HEK293 (cell line): ENCODE results near the gene PRPF6.
A peak's percentile ranks its signal among the peaks of the same experiment; 100 is the strongest.

Source experiments
- AEBP2 ChIP-seq: fragments of 450-650 bp; formaldehyde crosslinking; IDR thresholded peaks from 2 replicates; pipeline ENCODE4 v1.5.1; 2016; ENCODE audit warnings: missing biosample characterization, missing genetic modification characterization, borderline replicate concordance
- BCL11B ChIP-seq: fragments of 450-650 bp; formaldehyde crosslinking; IDR thresholded peaks from 2 replicates; pipeline ENCODE4 v1.5.1; 2016; ENCODE audit warnings: low read depth, missing biosample characterization, missing genetic modification characterization
- HOXC10 ChIP-seq: sonication (generic); formaldehyde crosslinking; IDR thresholded peaks from 2 replicates; pipeline ENCODE4 v1.8.1; 2023; ENCODE audit warnings: mild to moderate bottlenecking, missing genetic modification reagents
- KLF7 ChIP-seq: fragments of 450-650 bp; formaldehyde crosslinking; IDR thresholded peaks from 2 replicates; pipeline ENCODE4 v1.5.1; 2016; ENCODE audit warnings: missing biosample characterization, missing genetic modification characterization, borderline replicate concordance
- MEIS1 ChIP-seq: sonication (generic); formaldehyde crosslinking; IDR thresholded peaks from 2 replicates; pipeline ENCODE4 v1.8.1; 2022; ENCODE audit warnings: missing genetic modification reagents, mild to moderate bottlenecking, borderline replicate concordance
- OSR2 ChIP-seq: fragments of 450-650 bp; formaldehyde crosslinking; IDR thresholded peaks from 2 replicates; pipeline ENCODE4 v1.5.1; 2016; ENCODE audit warnings: missing biosample characterization, missing genetic modification characterization
- PATZ1 ChIP-seq: fragments of 450-650 bp; formaldehyde crosslinking; IDR thresholded peaks from 2 replicates; pipeline ENCODE4 v1.5.1; 2016; ENCODE audit warnings: missing biosample characterization, missing genetic modification characterization
- RBAK ChIP-seq: fragments of 450-650 bp; formaldehyde crosslinking; IDR thresholded peaks from 2 replicates; pipeline ENCODE4 v1.5.1; 2016; ENCODE audit warnings: missing biosample characterization, missing genetic modification characterization
- SP2 ChIP-seq: fragments of 450-650 bp; formaldehyde crosslinking; IDR thresholded peaks from 2 replicates; pipeline ENCODE4 v1.5.1; 2016; ENCODE audit warnings: missing biosample characterization, missing genetic modification characterization
- ZBTB1 ChIP-seq: fragments of 450-650 bp; formaldehyde crosslinking; IDR thresholded peaks from 2 replicates; pipeline ENCODE4 v1.5.1; 2016; ENCODE audit warnings: missing biosample characterization, missing genetic modification characterization
- ZNF132 ChIP-seq: fragments of 450-650 bp; formaldehyde crosslinking; IDR thresholded peaks from 2 replicates; pipeline ENCODE4 v1.5.1; 2017; ENCODE audit warnings: missing biosample characterization, missing genetic modification characterization, borderline replicate concordance
- ZNF146 ChIP-seq: fragments of 450-650 bp; formaldehyde crosslinking; IDR thresholded peaks from 2 replicates; pipeline ENCODE4 v1.5.1; 2016; ENCODE audit warnings: missing biosample characterization, missing genetic modification characterization
- ZNF248 ChIP-seq: fragments of 450-650 bp; formaldehyde crosslinking; IDR thresholded peaks from 2 replicates; pipeline ENCODE4 v1.5.1; 2017; ENCODE audit warnings: missing biosample characterization, missing genetic modification characterization
- ZNF26 ChIP-seq: fragments of 450-650 bp; formaldehyde crosslinking; IDR thresholded peaks from 2 replicates; pipeline ENCODE4 v1.5.1; 2016; ENCODE audit warnings: missing biosample characterization, missing genetic modification characterization
- ZNF324 ChIP-seq: fragments of 450-650 bp; formaldehyde crosslinking; IDR thresholded peaks from 2 replicates; pipeline ENCODE4 v1.5.1; 2016; ENCODE audit warnings: missing biosample characterization, missing genetic modification characterization
- ZNF341 ChIP-seq: fragments of 450-650 bp; formaldehyde crosslinking; IDR thresholded peaks from 2 replicates; pipeline ENCODE4; 2016; ENCODE audit warnings: low read depth, missing biosample characterization, missing genetic modification characterization
- ZNF350 ChIP-seq: fragments of 450-650 bp; formaldehyde crosslinking; IDR thresholded peaks from 2 replicates; pipeline ENCODE4 v1.5.0; 2017; ENCODE audit warnings: missing biosample characterization, mild to moderate bottlenecking, missing genetic modification characterization
- ZNF362 ChIP-seq: fragments of 450-650 bp; formaldehyde crosslinking; IDR thresholded peaks from 2 replicates; pipeline ENCODE4 v1.5.1; 2016; ENCODE audit warnings: missing biosample characterization, missing genetic modification characterization
- ZNF510 ChIP-seq: fragments of 450-650 bp; formaldehyde crosslinking; IDR thresholded peaks from 2 replicates; pipeline ENCODE4 v1.5.1; 2018; ENCODE audit warnings: mild to moderate bottlenecking, missing genetic modification characterization, missing biosample characterization; ENCODE audit not compliant: insufficient replicate concordance
- ZNF558 ChIP-seq: fragments of 450-650 bp; formaldehyde crosslinking; IDR thresholded peaks from 2 replicates; pipeline ENCODE4 v1.5.1; 2016; ENCODE audit warnings: missing biosample characterization, missing genetic modification characterization
- ZNF654 ChIP-seq: fragments of 450-650 bp; formaldehyde crosslinking; IDR thresholded peaks from 2 replicates; pipeline ENCODE4 v1.5.1; 2016; ENCODE audit warnings: low read depth, missing biosample characterization, missing genetic modification characterization
- ZNF664 ChIP-seq: fragments of 450-650 bp; formaldehyde crosslinking; IDR thresholded peaks from 2 replicates; pipeline ENCODE4 v1.5.1; 2016; ENCODE audit warnings: missing biosample characterization, missing genetic modification characterization
- ZNF670 ChIP-seq: fragments of 450-650 bp; formaldehyde crosslinking; IDR thresholded peaks from 2 replicates; pipeline ENCODE4 v1.5.1; 2016; ENCODE audit warnings: missing biosample characterization, missing genetic modification characterization, low read depth
- ZNF677 ChIP-seq: fragments of 450-650 bp; IDR thresholded peaks from 2 replicates; pipeline ENCODE4 v1.5.0; 2018; ENCODE audit warnings: missing biosample characterization, mild to moderate bottlenecking, missing genetic modification characterization, moderate library complexity
- ZNF768 ChIP-seq: fragments of 450-650 bp; formaldehyde crosslinking; IDR thresholded peaks from 2 replicates; pipeline ENCODE4 v1.5.1; 2018; ENCODE audit warnings: missing biosample characterization, mild to moderate bottlenecking, missing genetic modification characterization
- ZNF791 ChIP-seq: fragments of 450-650 bp; formaldehyde crosslinking; IDR thresholded peaks from 2 replicates; pipeline ENCODE4 v1.5.1; 2016; ENCODE audit warnings: missing biosample characterization, missing genetic modification characterization
- ZNF837 ChIP-seq: fragments of 450-650 bp; formaldehyde crosslinking; IDR thresholded peaks from 2 replicates; pipeline ENCODE4 v1.5.1; 2016; ENCODE audit warnings: missing biosample characterization, missing genetic modification characterization
- ZSCAN16 ChIP-seq: fragments of 450-650 bp; formaldehyde crosslinking; IDR thresholded peaks from 2 replicates; pipeline ENCODE4 v1.5.1; 2016; ENCODE audit warnings: missing biosample characterization, missing genetic modification characterization
- ZSCAN23 ChIP-seq: fragments of 450-650 bp; formaldehyde crosslinking; IDR thresholded peaks from 2 replicates; pipeline ENCODE4 v1.5.1; 2016; ENCODE audit warnings: missing biosample characterization, missing genetic modification characterization
- TF ChIP-seq, protein P1 (sequence below): fragments of 450-650 bp; formaldehyde crosslinking; IDR thresholded peaks from 2 replicates; pipeline ENCODE4 v1.5.1; 2016; ENCODE audit warnings: missing biosample characterization, missing genetic modification characterization
- TF ChIP-seq, protein P2 (sequence below): fragments of 450-650 bp; formaldehyde crosslinking; IDR thresholded peaks from 2 replicates; pipeline ENCODE4 v1.5.1; 2016; ENCODE audit warnings: missing biosample characterization, missing genetic modification characterization

Gene PRPF6

DNA sequence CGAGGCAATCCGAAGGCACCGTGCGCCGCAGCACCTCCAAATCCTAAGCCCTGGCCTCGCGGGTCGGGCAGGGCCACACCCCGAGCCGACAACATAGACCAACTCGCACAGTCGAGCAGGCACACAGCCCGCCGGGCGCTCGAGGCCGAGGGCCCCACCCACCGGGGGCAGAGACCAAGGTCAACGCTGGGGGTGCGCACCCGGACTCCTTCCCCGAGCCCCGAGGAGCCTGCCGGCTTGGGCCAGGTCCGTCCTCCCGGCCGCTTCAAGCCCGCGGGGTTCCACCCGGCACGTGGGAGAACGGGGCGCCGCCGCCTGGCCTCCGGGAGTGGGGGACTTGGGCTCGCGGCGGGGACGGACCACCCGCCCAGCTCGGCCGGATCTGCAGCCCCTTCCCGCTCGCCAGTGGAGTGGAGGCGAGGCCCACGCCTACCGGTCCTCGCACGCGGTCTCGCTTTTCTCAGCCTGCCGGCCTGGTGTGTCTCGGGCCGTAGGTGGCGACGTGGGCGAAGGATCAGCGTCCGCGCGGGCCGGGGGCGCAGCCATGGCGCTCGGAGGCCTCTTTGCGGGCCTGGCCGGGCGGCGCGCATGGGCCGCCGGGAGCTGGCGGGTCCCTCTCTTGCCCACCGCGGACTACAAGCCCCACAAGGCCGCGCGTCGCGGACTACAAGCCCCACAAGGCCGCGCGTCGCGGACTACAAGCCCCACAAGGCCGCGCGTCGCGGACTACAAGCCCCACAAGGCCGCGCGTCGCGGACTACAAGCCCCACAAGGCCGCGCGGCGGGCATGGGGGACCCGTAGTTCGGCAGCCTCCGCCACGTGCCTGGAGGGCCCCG, 24.9 kb upstream of the PRPF6 start, which contains the start of gene UCKL1 (continued):
- no peak for TF ChIP-seq ZSCAN23 (tag by site-specific recombination)
- TF ChIP-seq, protein P1, sequence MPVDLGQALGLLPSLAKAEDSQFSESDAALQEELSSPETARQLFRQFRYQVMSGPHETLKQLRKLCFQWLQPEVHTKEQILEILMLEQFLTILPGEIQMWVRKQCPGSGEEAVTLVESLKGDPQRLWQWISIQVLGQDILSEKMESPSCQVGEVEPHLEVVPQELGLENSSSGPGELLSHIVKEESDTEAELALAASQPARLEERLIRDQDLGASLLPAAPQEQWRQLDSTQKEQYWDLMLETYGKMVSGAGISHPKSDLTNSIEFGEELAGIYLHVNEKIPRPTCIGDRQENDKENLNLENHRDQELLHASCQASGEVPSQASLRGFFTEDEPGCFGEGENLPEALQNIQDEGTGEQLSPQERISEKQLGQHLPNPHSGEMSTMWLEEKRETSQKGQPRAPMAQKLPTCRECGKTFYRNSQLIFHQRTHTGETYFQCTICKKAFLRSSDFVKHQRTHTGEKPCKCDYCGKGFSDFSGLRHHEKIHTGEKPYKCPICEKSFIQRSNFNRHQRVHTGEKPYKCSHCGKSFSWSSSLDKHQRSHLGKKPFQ (tag by site-specific recombination): no peak
- TF ChIP-seq MEIS1 (CRISPR knock-in tag): no peak
- peak; percentile 48; the same call in 1 of the 2 replicates for TF ChIP-seq BCL11B (tag by site-specific recombination)
- TF ChIP-seq, protein P2, sequence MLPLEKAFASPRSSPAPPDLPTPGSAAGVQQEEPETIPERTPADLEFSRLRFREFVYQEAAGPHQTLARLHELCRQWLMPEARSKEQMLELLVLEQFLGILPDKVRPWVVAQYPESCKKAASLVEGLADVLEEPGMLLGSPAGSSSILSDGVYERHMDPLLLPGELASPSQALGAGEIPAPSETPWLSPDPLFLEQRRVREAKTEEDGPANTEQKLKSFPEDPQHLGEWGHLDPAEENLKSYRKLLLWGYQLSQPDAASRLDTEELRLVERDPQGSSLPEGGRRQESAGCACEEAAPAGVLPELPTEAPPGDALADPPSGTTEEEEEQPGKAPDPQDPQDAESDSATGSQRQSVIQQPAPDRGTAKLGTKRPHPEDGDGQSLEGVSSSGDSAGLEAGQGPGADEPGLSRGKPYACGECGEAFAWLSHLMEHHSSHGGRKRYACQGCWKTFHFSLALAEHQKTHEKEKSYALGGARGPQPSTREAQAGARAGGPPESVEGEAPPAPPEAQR (tag by site-specific recombination): peak; percentile 21; the same call in 1 of the 2 replicates
- no peak for TF ChIP-seq ZNF341 (tag by site-specific recombination)
- TF ChIP-seq ZNF510 (tag by site-specific recombination): no peak
- no peak for TF ChIP-seq ZNF362 (tag by site-specific recombination)
- no peak for TF ChIP-seq AEBP2 (tag by site-specific recombination)
- no peak for TF ChIP-seq ZNF324
- no peak for TF ChIP-seq KLF7 (tag by site-specific recombination)
- TF ChIP-seq ZNF670 (tag by site-specific recombination): no peak
- no peak for TF ChIP-seq ZNF677 (tag by site-specific recombination)
- no peak for TF ChIP-seq RBAK (tag by site-specific recombination)
- no peak for TF ChIP-seq ZNF664 (tag by site-specific recombination)
- no peak for TF ChIP-seq ZNF350 (tag by site-specific recombination)
- TF ChIP-seq ZNF132 (tag by site-specific recombination): no peak
- peak; percentile 93; the same call in 1 of the 2 replicates for TF ChIP-seq HOXC10 (CRISPR knock-in tag)
- TF ChIP-seq ZNF26 (tag by site-specific recombination): no peak
- TF ChIP-seq OSR2 (tag by site-specific recombination): 0 out of 2 replicates have a peak, but pooled peaks have one; percentile 26
- no peak for TF ChIP-seq ZNF248
- 0 out of 2 replicates have a peak, but pooled peaks have one; percentile 37 for TF ChIP-seq ZNF837 (tag by site-specific recombination)
- TF ChIP-seq ZNF791 (tag by site-specific recombination): no peak; the same call in 1 of the 2 replicates
- TF ChIP-seq ZNF146 (tag by site-specific recombination): peak; percentile 33; the same call in 1 of the 2 replicates
- peak; percentile 80 for TF ChIP-seq PATZ1 (tag by site-specific recombination)
- no peak for TF ChIP-seq ZNF654
- no peak for TF ChIP-seq ZBTB1 (tag by site-specific recombination)
- no peak for TF ChIP-seq SP2
- no peak for TF ChIP-seq ZNF768
- no peak for TF ChIP-seq ZSCAN16 (tag by site-specific recombination)
- no peak for TF ChIP-seq ZNF558 (tag by site-specific recombination)
